Measurements from ENCODE around the gene VLDLR. TPM values are rescaled to one million over a fixed set of nuclear protein-coding genes. Genes with fewer than 3 reads are reported as not detected.

Gene VLDLR
- total RNA-seq, 1 experiment from 2014 or later, result 5.0 TPM

DNA sequence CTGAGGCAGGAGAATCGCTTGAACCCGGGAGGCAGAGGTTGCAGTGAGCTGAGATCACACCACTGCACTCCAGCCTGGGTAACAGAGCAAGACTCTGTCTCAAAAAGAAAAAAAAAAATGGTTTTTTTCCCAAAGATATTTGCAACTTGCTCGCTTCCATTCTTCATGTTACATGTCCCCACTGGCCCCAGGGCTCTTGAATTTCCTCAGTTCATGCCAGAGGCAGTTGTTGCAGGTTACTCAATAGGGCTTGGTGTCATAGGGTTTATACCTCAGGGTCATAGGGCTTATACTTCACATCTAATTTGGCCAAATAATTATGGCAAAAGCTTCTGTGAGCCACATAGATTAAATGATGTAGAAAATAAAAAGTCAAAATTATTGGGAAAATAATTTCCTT is 51.6 kb downstream of the VLDLR start:
- ChIA-PET POLR2A (no interaction called here), CTCF (interaction anchor here (1.2 kb wide), 1 partner anchor 9 kb away, joined by 5 read pairs; no protein-coding TSS in a partner anchor)
- no peaks in the 10 kb centered on the region for H3K9me3 Mint-ChIP-seq (ENCODE audit: unreplicated experiment)
- no peaks in the 10 kb centered on the region for H3K36me3 Mint-ChIP-seq (ENCODE audit: insufficient read depth, unreplicated experiment)
- TF ChIP-seq, protein P1, sequence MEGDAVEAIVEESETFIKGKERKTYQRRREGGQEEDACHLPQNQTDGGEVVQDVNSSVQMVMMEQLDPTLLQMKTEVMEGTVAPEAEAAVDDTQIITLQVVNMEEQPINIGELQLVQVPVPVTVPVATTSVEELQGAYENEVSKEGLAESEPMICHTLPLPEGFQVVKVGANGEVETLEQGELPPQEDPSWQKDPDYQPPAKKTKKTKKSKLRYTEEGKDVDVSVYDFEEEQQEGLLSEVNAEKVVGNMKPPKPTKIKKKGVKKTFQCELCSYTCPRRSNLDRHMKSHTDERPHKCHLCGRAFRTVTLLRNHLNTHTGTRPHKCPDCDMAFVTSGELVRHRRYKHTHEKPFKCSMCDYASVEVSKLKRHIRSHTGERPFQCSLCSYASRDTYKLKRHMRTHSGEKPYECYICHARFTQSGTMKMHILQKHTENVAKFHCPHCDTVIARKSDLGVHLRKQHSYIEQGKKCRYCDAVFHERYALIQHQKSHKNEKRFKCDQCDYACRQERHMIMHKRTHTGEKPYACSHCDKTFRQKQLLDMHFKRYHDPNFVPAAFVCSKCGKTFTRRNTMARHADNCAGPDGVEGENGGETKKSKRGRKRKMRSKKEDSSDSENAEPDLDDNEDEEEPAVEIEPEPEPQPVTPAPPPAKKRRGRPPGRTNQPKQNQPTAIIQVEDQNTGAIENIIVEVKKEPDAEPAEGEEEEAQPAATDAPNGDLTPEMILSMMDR (IDR thresholded peaks at IDR 0.05; ENCODE audit: unreplicated experiment), result no peak
- no peak overlapping the region for H3K4me3 Mint-ChIP-seq (ENCODE audit: unreplicated experiment)
- H3K27me3 Mint-ChIP-seq (ENCODE audit: insufficient read depth, unreplicated experiment), result no peaks in the 10 kb centered on the region
- BruUV-seq (replicated peaks), result no TSS peak
- intact Hi-C loops (cut with micrococcal nuclease), result no loop called here
- peaks cover 7% of the 10 kb centered on the region for H3K4me1 Mint-ChIP-seq (ENCODE audit: insufficient read depth, unreplicated experiment)
- no peak for DNase-seq (ENCODE audit: unreplicated experiment)
- H3K27ac Mint-ChIP-seq (ENCODE audit: low read depth, unreplicated experiment), result no peak overlapping the region

DNA sequence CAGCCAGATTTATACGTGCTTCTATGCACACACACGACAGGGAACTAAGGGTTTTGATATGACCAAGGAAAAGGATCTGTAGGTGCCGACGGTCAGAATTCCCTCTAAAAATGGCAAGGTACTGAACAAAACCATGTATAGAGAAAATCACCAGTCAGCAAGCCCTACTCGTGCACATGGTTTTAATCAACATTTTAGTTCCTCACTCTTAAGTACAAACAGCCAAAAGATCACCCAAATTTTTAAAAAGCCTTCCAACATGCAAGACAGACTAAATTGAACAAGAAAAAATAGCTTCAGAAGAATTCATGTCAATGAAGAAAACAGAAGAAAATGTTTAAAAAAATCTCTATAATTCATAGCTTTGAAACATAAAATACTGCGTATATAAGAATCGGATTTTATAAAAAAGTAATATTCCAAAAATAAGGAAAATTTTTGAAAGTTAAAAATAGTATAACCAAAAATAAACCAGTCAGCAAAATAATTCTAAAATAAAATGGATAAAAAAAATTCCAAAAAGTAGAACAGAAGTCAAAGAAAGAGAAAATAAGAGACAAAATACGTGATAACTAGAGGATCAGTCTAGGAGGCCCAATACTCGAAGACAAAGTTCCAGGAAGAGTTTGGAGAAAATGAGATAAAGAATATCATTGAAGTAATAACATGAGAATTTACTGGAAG is 52.7 kb downstream of the VLDLR start:
- DNase-seq (ENCODE audit: unreplicated experiment), result no peak
- TF ChIP-seq, protein P1 (IDR thresholded peaks at IDR 0.05; ENCODE audit: unreplicated experiment), result no peak
- BruUV-seq (replicated peaks), result no TSS peak
- intact Hi-C loops (cut with micrococcal nuclease), result no loop called here
- H3K27me3 Mint-ChIP-seq (ENCODE audit: insufficient read depth, unreplicated experiment), result no peaks in the 10 kb centered on the region
- ChIA-PET POLR2A (interaction anchor here (0.6 kb wide), 1 partner anchor 13 kb away, joined by 5 read pairs; no protein-coding TSS in a partner anchor), CTCF (interaction anchor here (0.6 kb wide), 1 partner anchor 132 kb away, joined by 3 read pairs; no protein-coding TSS in a partner anchor)
- no peak overlapping the region for H3K4me3 Mint-ChIP-seq (ENCODE audit: unreplicated experiment)
- no peak overlapping the region for H3K27ac Mint-ChIP-seq (ENCODE audit: low read depth, unreplicated experiment)
- H3K36me3 Mint-ChIP-seq (ENCODE audit: insufficient read depth, unreplicated experiment), result no peaks in the 10 kb centered on the region
- H3K9me3 Mint-ChIP-seq (ENCODE audit: unreplicated experiment), result no peaks in the 10 kb centered on the region
- H3K4me1 Mint-ChIP-seq (ENCODE audit: insufficient read depth, unreplicated experiment), result peaks cover 7% of the 10 kb centered on the region

DNA sequence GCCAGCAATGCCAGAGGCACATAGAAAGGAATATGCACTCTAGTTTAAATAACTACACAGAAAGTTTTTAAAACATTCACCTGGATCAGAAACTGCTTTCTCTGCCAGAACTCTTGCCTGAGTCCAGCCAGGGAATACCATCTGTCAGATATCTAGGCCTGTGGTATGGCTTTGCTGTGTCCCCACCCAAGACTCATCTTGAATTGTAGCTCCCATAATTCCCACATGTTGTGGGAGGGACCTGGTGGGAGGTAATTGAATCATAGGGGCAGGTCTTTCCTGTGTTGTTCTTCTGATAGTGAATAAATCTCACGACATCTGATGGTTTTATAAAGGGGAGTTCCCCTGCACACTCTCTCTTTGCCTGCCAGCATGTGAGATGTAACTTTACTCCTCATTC is 54.2 kb downstream of the VLDLR start:
- TF ChIP-seq, protein P1 (IDR thresholded peaks at IDR 0.05; ENCODE audit: unreplicated experiment), result no peak
- no peak overlapping the region for H3K4me3 Mint-ChIP-seq (ENCODE audit: unreplicated experiment)
- H3K36me3 Mint-ChIP-seq (ENCODE audit: insufficient read depth, unreplicated experiment), result no peaks in the 10 kb centered on the region
- intact Hi-C loops (cut with micrococcal nuclease), result no loop called here
- BruUV-seq (replicated peaks), result no TSS peak
- POLR2A ChIA-PET, result no interaction called here
- no peaks in the 10 kb centered on the region for H3K9me3 Mint-ChIP-seq (ENCODE audit: unreplicated experiment)
- no peak for DNase-seq (ENCODE audit: unreplicated experiment)
- CTCF ChIA-PET, result no interaction called here
- H3K4me1 Mint-ChIP-seq (ENCODE audit: insufficient read depth, unreplicated experiment), result peaks cover 7% of the 10 kb centered on the region
- H3K27ac Mint-ChIP-seq (ENCODE audit: low read depth, unreplicated experiment), result no peak overlapping the region
- no peaks in the 10 kb centered on the region for H3K27me3 Mint-ChIP-seq (ENCODE audit: insufficient read depth, unreplicated experiment)

DNA sequence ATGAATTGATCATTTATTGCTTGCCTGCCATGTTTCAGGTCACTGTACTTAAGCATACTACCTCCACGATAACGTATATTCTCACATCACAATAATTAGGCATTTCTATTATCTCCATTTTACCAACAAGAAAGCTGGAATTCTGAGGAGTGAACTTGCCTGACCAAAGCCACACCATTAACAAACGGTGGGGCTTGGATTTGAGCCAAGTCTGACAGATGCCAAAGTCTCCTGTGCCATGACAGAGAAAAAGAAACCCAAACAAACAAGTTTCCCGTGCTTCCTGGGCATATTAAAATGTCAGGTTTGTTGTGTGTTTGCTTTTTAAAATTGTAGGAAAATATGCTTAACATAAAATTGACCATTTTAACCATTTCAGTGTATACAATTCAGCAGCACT is 54.9 kb downstream of the VLDLR start:
- H3K27me3 Mint-ChIP-seq (ENCODE audit: insufficient read depth, unreplicated experiment), result no peaks in the 10 kb centered on the region
- BruUV-seq (replicated peaks), result no TSS peak
- peaks cover 7% of the 10 kb centered on the region for H3K4me1 Mint-ChIP-seq (ENCODE audit: insufficient read depth, unreplicated experiment)
- H3K9me3 Mint-ChIP-seq (ENCODE audit: unreplicated experiment), result no peaks in the 10 kb centered on the region
- CTCF ChIA-PET, result no interaction called here
- no peak overlapping the region for H3K4me3 Mint-ChIP-seq (ENCODE audit: unreplicated experiment)
- no peak overlapping the region for H3K27ac Mint-ChIP-seq (ENCODE audit: low read depth, unreplicated experiment)
- peak; percentile 10 for DNase-seq (ENCODE audit: unreplicated experiment)
- POLR2A ChIA-PET, result no interaction called here
- TF ChIP-seq, protein P1 (IDR thresholded peaks at IDR 0.05; ENCODE audit: unreplicated experiment), result no peak
- H3K36me3 Mint-ChIP-seq (ENCODE audit: insufficient read depth, unreplicated experiment), result no peaks in the 10 kb centered on the region
- intact Hi-C loops (cut with micrococcal nuclease), result no loop called here

All from MCF 10A (cell line).